Measurements from ENCODE around the gene C20orf204. TPM values are rescaled to one million over a fixed set of nuclear protein-coding genes. Genes with fewer than 3 reads are reported as not detected.

Gene C20orf204
- total RNA-seq, 1 donor from 2014 or later, result 0.35 TPM

- intact Hi-C loops (cut with micrococcal nuclease), result no loop called here
- ATAC-seq (no peak), DNase-seq (no peak)
Measured at GRCh38 chr20:64065974-64066343, 30.0 kb downstream of the C20orf204 start.

DNA sequence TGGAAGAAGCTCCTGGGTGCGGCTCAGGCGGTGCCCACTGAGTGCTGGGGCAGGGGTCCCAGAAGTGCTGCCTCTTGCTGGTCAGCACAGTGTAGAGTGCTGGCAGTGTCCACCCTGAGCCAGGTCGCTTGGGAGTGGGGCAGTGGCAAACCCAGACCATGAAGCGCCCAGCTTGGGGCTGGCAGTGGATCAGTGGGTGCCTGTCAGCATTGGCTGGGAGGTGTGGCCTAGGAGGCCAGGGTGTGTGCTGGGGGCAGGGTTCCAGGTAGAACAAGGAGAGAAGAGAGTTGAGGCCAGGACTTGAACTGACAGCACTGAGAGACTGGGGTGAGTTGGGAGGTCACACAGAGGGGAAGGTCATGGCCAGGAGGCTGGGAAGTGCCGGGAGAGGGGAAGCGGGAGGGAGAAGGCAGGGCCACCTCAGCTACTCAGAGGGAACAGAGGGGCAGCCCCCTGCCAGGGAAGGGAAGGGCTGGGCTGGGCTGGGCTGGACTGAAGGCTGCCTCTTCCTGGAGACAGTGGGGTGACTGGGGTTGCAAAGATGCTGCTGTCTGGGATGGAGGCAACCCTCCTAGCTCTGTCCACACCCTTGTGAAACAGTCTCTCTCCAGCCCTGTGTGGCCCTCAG is 31.1 kb downstream of the C20orf204 start:
- intact Hi-C loops (cut with micrococcal nuclease), result no loop called here
- no peak for ATAC-seq
- DNase-seq, result no peak

- ATAC-seq (no peak), DNase-seq (no peak)
- intact Hi-C loops (cut with micrococcal nuclease), result no loop called here
Measured at GRCh38 chr20:64067733-64068307, 31.8 kb downstream of the C20orf204 start.

DNA sequence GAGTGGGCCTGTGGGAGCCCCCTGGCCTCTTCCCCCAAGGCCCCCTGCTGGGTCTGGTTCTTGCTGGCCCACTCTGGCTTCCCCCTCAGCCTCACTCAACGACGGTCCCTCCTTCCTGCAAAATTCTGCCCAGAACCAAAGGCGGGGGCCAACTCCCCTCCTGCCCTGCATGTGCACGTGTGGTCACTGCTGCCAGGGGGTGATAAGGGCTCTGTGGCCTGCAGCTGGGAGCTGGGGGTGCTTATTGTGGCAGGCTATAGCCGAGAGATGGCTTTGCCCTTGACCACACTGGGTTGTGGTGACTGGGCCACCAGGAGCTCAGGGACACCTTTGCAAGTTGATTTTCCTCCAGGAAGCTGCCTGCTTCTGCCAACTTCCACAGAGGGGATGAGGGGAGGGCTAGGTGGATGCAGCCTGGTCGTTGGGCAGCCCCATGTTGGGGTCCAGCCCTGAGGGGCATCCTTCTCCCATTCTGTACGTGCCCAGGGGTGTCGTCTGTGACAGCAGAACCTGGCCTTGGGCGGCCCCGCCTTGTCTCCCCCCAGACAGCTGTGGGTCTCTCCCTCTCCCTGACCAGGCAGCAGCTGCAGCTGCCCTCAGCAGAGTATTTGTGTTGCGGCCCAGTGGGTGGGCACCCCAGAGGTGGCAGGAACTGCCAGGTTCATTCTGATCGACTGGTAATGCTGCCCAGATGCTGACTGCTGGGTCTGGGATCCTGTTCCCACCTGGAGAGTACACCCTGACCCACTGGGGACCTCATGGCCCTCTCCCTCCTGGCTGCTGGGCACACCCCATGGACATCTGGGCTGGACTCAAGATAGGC is 32.6 kb downstream of the C20orf204 start:
- intact Hi-C loops (cut with micrococcal nuclease), result no loop called here
- ATAC-seq, result no peak
- no peak for DNase-seq

DNA sequence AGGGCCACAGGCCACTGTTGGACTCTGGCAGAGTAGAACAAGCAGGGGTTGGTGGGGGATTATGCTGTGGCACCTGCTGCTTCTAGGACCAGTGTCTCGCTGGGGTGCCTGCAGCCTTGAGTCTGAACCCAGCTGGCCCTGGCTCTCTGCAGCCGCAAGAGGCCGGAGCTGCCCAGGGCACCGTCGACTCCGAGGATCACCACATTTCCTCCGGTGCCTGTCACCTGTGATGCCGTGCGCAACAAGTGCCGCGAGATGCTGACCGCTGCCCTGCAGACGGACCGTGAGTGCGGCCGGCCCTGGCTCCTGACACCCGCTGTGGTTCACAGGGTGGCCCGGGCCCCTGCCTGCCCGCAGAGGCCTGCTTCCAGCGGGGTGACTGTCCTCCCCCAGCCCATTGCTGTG is 33.2 kb downstream of the C20orf204 start:
- intact Hi-C loops (cut with micrococcal nuclease), result no loop called here
- ATAC-seq, result no peak
- DNase-seq, result no peak

DNA sequence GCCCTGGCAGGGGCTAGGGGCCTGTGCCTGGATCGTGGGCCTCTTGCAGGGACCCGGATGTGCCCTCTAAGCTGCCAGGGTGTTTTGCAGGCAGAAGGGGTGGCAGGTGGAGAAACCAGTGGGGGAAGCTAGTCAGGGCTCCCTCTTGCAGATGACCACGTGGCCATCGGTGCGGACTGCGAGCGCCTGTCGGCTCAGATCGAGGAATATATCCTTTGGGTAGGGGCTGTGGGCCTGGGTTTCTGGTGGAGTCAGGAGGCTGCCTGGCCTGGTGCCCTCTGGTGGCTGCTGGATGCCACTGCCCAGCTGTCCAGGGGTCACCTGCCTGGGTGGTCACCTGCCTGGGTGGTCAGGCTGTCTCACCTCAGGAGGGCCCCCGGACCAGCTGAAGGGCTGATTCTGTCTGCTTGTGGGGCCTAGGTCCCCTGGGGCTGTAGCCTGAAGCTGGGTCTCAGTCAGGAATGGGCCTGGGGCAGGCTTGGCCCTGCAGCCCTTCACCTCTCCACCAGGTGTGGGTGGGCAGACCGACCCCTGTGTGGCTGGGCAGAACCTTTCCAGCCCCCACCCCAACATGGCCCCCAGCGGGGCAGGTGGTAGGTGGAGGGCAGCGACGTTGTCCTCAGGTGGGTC is 33.7 kb downstream of the C20orf204 start:
- DNase-seq, result peak; percentile 60

GRCh38 chr20:64070244-64070993 is 34.4 kb downstream of the C20orf204 start:
- no peak for ATAC-seq
- DNase-seq, result no peak
- intact Hi-C loops (cut with micrococcal nuclease), result no loop called here

More for the DNA sequence above, 33.7 kb downstream of the C20orf204 start:
- peak; percentile 14 for ATAC-seq
- intact Hi-C loops (cut with micrococcal nuclease), result no loop called here

GRCh38 chr20:64071341-64072332 is 35.7 kb downstream of the C20orf204 start:
- no peak for ATAC-seq
- no peak for DNase-seq
- intact Hi-C loops (cut with micrococcal nuclease), result no loop called here

DNA sequence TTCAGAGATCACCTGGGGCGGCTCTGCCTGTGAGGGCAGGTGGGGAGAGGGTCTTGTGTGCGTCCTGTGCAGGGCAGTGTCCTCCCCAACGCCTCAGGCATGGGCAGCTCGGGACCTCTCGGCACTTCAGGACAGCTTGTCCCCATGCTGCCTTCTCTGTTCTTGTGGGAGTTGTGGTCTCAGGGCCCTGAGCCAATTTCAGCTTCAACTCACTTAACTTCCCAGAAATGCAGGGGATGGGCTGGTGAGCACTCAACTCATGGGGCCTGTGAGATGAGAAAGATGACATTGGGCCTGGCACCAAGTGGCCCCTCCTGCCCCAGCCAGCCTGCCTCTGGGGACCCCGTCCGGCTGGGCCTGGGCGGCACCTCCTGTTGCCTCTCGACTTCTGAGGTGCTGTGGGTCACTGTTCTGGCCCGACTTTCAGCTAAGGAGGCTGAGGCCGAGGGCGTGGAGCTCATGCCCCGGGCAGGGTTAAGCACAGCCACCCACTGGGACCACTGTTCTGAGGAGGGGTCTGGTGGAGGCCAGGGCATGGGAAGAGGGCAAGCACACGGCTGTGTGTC is 36.6 kb downstream of the C20orf204 start:
- no peak for ATAC-seq
- DNase-seq, result no peak
- intact Hi-C loops (cut with micrococcal nuclease), result no loop called here

DNA sequence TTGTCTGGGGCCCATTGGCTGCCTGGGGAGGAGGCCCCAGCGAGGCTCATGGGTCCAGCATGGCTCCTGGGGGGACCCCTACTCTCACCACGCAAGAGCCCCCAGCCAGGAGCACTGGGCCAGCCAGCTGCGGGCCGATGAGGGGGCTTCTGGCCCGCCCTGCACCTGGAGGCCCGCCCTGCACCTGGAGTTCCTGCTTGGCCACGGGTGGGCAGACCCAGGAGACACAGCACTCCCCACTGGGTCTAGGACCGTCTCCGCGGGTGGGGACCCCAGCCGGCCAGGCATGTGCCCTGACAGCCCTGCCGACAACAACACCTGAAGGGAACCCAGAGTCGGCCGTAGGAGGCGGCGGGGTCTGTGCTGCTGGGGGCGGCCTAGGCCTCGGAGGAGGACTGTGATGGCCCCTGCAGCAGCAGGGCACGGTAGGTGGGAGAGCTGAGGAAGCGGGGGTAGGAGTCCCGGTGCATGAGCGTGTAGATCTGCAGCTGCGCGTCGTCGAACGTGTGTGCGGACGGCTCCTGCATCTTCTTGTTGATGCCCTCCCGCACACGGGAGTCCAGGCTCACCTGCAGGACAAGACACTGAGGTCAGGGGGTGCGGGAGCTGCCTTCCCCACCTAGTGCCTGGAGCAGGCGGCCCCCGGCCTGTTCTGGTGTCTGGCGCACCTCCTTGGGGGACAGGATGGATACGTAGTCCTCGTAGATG is 37.6 kb downstream of the C20orf204 start:
- DNase-seq, result no peak
- no peak for ATAC-seq
- intact Hi-C loops (cut with micrococcal nuclease), result no loop called here

GRCh38 chr20:64074184-64074789 is 38.3 kb downstream of the C20orf204 start:
- ATAC-seq, result no peak
- intact Hi-C loops (cut with micrococcal nuclease), result no loop called here
- no peak for DNase-seq

DNA sequence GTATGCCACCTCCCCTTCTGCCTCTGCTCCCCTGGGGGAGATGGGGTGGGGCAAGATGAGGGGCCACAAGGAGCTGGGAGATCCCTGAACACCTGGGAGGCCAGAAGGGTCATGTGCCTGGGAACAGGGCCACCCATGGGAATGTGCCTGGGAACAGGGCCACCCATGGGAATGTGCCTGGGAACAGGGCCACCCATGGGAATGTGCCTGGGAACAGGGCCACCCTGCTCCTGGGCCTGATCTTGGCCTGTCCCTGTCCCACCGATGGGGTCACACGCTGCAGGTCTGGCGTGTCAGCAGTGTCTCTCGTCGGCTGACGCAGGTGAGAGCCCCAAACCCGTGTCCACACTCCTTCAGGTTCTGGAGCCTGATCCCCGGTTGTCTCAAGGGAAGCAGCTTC is 39.0 kb downstream of the C20orf204 start:
- intact Hi-C loops (cut with micrococcal nuclease), result no loop called here
- DNase-seq (no peak), ATAC-seq (no peak)

DNA sequence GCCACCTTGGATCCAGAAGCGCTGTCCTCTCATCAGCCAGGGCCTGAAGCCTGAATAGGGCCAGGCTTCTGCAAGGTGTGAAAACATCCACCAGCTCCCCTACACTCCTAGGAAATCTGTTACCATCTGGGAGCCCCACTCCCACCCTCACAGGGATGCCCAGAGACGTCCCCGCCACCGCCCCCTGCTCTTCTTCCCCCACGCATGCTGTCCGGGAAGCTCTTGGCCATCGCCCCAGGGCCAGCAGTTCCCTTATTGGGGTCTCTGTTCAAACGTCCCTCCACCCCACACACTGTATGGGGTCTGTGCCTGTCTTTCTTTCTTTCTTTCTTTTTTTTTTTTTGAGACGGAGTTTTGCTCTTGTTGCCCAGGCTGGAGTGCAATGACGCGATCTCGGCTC is 39.6 kb downstream of the C20orf204 start:
- ATAC-seq (no peak), DNase-seq (no peak)
- intact Hi-C loops (cut with micrococcal nuclease), result no loop called here

DNA sequence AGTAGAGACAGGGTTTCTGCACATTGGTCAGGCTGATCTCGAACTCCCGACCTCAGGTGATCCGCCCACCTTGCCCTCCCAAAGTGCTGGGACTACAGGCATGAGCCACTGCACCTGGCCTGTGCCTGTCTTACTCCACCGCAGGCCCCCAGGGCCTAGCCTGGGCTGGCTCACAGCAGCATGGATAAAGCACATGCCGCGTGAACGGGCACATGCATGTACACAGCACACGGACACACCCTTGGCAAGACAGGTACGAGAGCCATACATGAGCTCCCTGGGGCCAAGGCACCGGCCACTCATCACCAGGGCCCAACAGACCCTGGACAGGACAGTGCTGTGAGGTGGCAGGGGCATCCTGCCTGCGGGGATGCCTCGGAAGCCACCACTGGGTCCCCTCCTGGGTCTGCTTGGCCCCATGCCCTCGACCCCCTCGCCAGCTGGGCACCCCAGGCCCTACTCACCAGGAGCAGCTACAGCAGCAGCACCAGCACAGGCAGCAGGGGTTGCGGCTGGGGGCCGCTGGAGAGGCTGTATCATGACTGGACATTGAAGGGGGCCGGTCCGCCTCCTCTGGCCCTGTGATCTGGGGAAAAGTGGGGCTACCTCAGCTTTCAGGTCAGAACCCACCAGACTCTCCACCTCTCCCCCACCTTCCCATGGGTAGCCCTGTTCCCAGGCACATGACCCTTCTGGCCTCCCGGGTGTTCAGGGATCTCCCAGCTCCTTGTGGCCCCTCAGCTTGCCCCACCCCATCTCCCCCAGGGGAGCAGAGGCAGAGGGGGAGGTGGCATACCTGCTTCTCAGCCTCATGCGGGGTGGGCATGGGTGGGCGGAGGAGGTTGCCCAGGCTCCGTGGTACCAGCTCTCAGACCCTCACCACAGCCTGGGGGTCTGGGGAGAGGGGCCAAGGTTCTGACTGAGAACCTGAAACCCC is 40.3 kb downstream of the C20orf204 start:
- DNase-seq (no peak), ATAC-seq (no peak)
- intact Hi-C loops (cut with micrococcal nuclease), result no loop called here

GRCh38 chr20:64077094-64077493 is 41.1 kb downstream of the C20orf204 start:
- intact Hi-C loops (cut with micrococcal nuclease), result no loop called here
- peak; percentile 60 for DNase-seq
- peak; percentile 2 for ATAC-seq

- DNase-seq, result no peak
- intact Hi-C loops (cut with micrococcal nuclease), result no loop called here
- no peak for ATAC-seq
Measured at GRCh38 chr20:64077541-64077875, 41.5 kb downstream of the C20orf204 start.

All from left ventricle myocardium superior (tissue), 1 donor.